HFFc6 (cell line): ENCODE data around the gene TMEM132D. TPM values are rescaled to one million over a fixed set of nuclear protein-coding genes. Genes with fewer than 3 reads are reported as not detected.

ENCODE experiments used
- DNase-seq: peaks from one replicate; pipeline ENCODE4 v3.0.0-alpha.2; 2018
- H3K27ac Mint-ChIP-seq: 2 replicates; pipeline ENCODE4 v1.8.0; 2020; ENCODE audit warnings: mild to moderate bottlenecking, mixed read lengths
- H3K27me3 Mint-ChIP-seq: 2 replicates; pipeline ENCODE4 v1.8.0; 2021; ENCODE audit warnings: mild to moderate bottlenecking, moderate library complexity, mixed read lengths; ENCODE audit not compliant: insufficient read depth
- H3K36me3 Mint-ChIP-seq: 2 replicates; pipeline ENCODE4 v1.8.0; 2021; ENCODE audit warnings: low read depth, mixed read lengths
- H3K4me1 Mint-ChIP-seq: 2 replicates; pipeline ENCODE4 v1.8.0; 2020; ENCODE audit warnings: low read depth, mixed read lengths
- H3K4me3 Mint-ChIP-seq: 2 replicates; pipeline ENCODE4 v1.8.0; 2020; ENCODE audit warnings: mild to moderate bottlenecking, moderate library complexity, mixed read lengths
- H3K9me3 Mint-ChIP-seq: 2 replicates; pipeline ENCODE4 v1.8.0; 2020; ENCODE audit warnings: mild to moderate bottlenecking, mixed read lengths
- CTCF ChIP-seq: fragments of 200-600 bp; sonication (generic); IDR thresholded peaks from 2 replicates; pipeline ENCODE4 v1.5.0; 2021; ENCODE audit warnings: antibody characterized with exemption, mild to moderate bottlenecking
- total RNA-seq, 6 experiments: library from RNA; stranded (reverse); fragmentation: NEBNext Ultra II Directional; extraction: Animal tissue kit (Norgen Biotek cat#: 25700); gene quantifications; 2 replicates in 1 of 6; 3 replicates in 5 of 6; pipeline ENCODE4 v1.2.3, GENCODE V29; 2021

The TMEM132D gene
- total RNA-seq, 6 experiments from 2014 or later: not detected

GRCh38 chr12:129101404-129101803 lies 802.4 kb downstream of the TMEM132D start:
- Mint-ChIP-seq H3K27ac (no peak overlapping the region), H3K27me3 (peaks cover 2% of the 10 kb centered on the region), H3K9me3 (peaks cover 51% of the 10 kb centered on the region), H3K4me1 (no peaks in the 10 kb centered on the region), H3K4me3 (no peak overlapping the region), H3K36me3 (peaks cover 9% of the 10 kb centered on the region; the same call in 1 of the 2 replicates)
- TF ChIP-seq CTCF: no peak
- DNase-seq: no peak

- DNase-seq: no peak
- peaks cover 2% of the 10 kb centered on the region for H3K27me3 Mint-ChIP-seq
- peaks cover 52% of the 10 kb centered on the region for H3K9me3 Mint-ChIP-seq
- no peak overlapping the region for H3K4me3 Mint-ChIP-seq
- no peak for TF ChIP-seq CTCF
- H3K4me1 Mint-ChIP-seq: no peaks in the 10 kb centered on the region
- peaks cover 9% of the 10 kb centered on the region; the same call in 1 of the 2 replicates for H3K36me3 Mint-ChIP-seq
- no peak overlapping the region for H3K27ac Mint-ChIP-seq
Observed at GRCh38 chr12:129097451-129097850, 806.4 kb downstream of the TMEM132D start.

- no peak overlapping the region for H3K27ac Mint-ChIP-seq
- H3K4me3 Mint-ChIP-seq: no peak overlapping the region
- peaks cover 8% of the 10 kb centered on the region; the same call in 1 of the 2 replicates for H3K36me3 Mint-ChIP-seq
- H3K4me1 Mint-ChIP-seq: no peaks in the 10 kb centered on the region
- peaks cover 2% of the 10 kb centered on the region; the same call in 1 of the 2 replicates for H3K27me3 Mint-ChIP-seq
- H3K9me3 Mint-ChIP-seq: peaks cover 52% of the 10 kb centered on the region
- no peak for TF ChIP-seq CTCF
- DNase-seq: no peak
Observed at GRCh38 chr12:129096968-129097367, 806.9 kb downstream of the TMEM132D start.

- H3K9me3 Mint-ChIP-seq: peaks cover 51% of the 10 kb centered on the region
- no peaks in the 10 kb centered on the region for H3K4me1 Mint-ChIP-seq
- DNase-seq: no peak
- TF ChIP-seq CTCF: no peak
- H3K4me3 Mint-ChIP-seq: no peak overlapping the region
- peaks cover 2% of the 10 kb centered on the region; the same call in 1 of the 2 replicates for H3K27me3 Mint-ChIP-seq
- no peak overlapping the region for H3K27ac Mint-ChIP-seq
- peaks cover 6% of the 10 kb centered on the region; the same call in 1 of the 2 replicates for H3K36me3 Mint-ChIP-seq
Observed at GRCh38 chr12:129096184-129096583, 807.6 kb downstream of the TMEM132D start.

GRCh38 chr12:129089576-129089975 lies 814.2 kb downstream of the TMEM132D start:
- no peaks in the 10 kb centered on the region; the same call in 1 of the 2 replicates for H3K27me3 Mint-ChIP-seq
- H3K27ac Mint-ChIP-seq: no peak overlapping the region
- no peaks in the 10 kb centered on the region for H3K4me1 Mint-ChIP-seq
- H3K36me3 Mint-ChIP-seq: no peaks in the 10 kb centered on the region
- DNase-seq: no peak
- no peak for TF ChIP-seq CTCF
- peaks cover 48% of the 10 kb centered on the region for H3K9me3 Mint-ChIP-seq
- no peak overlapping the region for H3K4me3 Mint-ChIP-seq
